KMS-11 (cell line): ENCODE results near the gene TANC2.

ENCODE experiments used
- H2AFZ ChIP-seq: fragments of 200-600 bp; sonication (generic); 2 replicates; pipeline ENCODE4 v1.6.1; 2016; ENCODE audit warnings: antibody characterized with exemption, mixed run types, low read depth
- H3K27ac ChIP-seq: fragments of 200-600 bp; sonication (generic); 2 replicates; pipeline ENCODE4 v1.6.1; 2016; ENCODE audit warnings: mild to moderate bottlenecking, mixed run types
- H3K27me3 ChIP-seq: fragments of 200-600 bp; sonication (generic); 2 replicates; pipeline ENCODE4 v1.6.1; 2017; ENCODE audit warnings: mild to moderate bottlenecking, low read depth, mixed run types, moderate library complexity; ENCODE audit not compliant: insufficient read depth
- H3K36me3 ChIP-seq: fragments of 200-600 bp; sonication (generic); 2 replicates; pipeline ENCODE4 v1.6.1; 2017; ENCODE audit warnings: mild to moderate bottlenecking, mixed run types; ENCODE audit not compliant: insufficient read depth
- H3K4me1 ChIP-seq: fragments of 200-600 bp; sonication (generic); 2 replicates; pipeline ENCODE4 v1.6.1; 2016; ENCODE audit warnings: mild to moderate bottlenecking, low read depth, mixed run types; ENCODE audit not compliant: poor library complexity, severe bottlenecking
- H3K4me2 ChIP-seq: fragments of 200-600 bp; sonication (generic); 2 replicates; pipeline ENCODE4 v1.7.0; 2016; ENCODE audit warnings: mild to moderate bottlenecking, mixed run types
- H3K4me3 ChIP-seq: fragments of 200-600 bp; sonication (generic); IDR thresholded peaks from 2 replicates; pipeline ENCODE4 v1.6.1; 2017; ENCODE audit warnings: low read depth, low read length, mixed read lengths; ENCODE audit not compliant: insufficient read depth
- H3K79me2 ChIP-seq: fragments of 200-600 bp; sonication (generic); 2 replicates; pipeline ENCODE4 v1.6.1; 2016; ENCODE audit warnings: low read depth, mixed run types; ENCODE audit not compliant: insufficient read depth
- H3K9ac ChIP-seq: fragments of 200-600 bp; sonication (generic); 2 replicates; pipeline ENCODE4 v1.6.1; 2016; ENCODE audit warnings: mild to moderate bottlenecking, mixed run types
- H4K20me1 ChIP-seq: fragments of 200-600 bp; sonication (generic); 2 replicates; pipeline ENCODE4 v1.6.1; 2016; ENCODE audit warnings: mild to moderate bottlenecking, mixed run types; ENCODE audit not compliant: insufficient read depth
- TF ChIP-seq, protein P1 (sequence below): fragments of 200-600 bp; sonication (generic); conservative IDR thresholded peaks from 2 replicates; pipeline ENCODE4 v1.6.1; 2017; ENCODE audit warnings: low read depth, mild to moderate bottlenecking, antibody characterized with exemption, low read length, moderate library complexity, mixed read lengths

Gene TANC2

GRCh38 chr17:63001689-63002394, 35.8 kb downstream of the TANC2 start:
- Histone ChIP-seq H3K79me2 (no peaks in the 10 kb centered on the region), H3K4me1 (no peaks in the 10 kb centered on the region), H3K4me2 (no peak overlapping the region), H3K36me3 (no peaks in the 10 kb centered on the region), H4K20me1 (no peaks in the 10 kb centered on the region), H3K9ac (no peak overlapping the region), H3K27ac (no peak overlapping the region), H3K27me3 (no peaks in the 10 kb centered on the region), H2AFZ (no peak overlapping the region), H3K4me3 (no peak overlapping the region)
- TF ChIP-seq, protein P1, sequence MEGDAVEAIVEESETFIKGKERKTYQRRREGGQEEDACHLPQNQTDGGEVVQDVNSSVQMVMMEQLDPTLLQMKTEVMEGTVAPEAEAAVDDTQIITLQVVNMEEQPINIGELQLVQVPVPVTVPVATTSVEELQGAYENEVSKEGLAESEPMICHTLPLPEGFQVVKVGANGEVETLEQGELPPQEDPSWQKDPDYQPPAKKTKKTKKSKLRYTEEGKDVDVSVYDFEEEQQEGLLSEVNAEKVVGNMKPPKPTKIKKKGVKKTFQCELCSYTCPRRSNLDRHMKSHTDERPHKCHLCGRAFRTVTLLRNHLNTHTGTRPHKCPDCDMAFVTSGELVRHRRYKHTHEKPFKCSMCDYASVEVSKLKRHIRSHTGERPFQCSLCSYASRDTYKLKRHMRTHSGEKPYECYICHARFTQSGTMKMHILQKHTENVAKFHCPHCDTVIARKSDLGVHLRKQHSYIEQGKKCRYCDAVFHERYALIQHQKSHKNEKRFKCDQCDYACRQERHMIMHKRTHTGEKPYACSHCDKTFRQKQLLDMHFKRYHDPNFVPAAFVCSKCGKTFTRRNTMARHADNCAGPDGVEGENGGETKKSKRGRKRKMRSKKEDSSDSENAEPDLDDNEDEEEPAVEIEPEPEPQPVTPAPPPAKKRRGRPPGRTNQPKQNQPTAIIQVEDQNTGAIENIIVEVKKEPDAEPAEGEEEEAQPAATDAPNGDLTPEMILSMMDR, result no peak

GRCh38 chr17:63002625-63003024, 36.6 kb downstream of the TANC2 start:
- Histone ChIP-seq H3K36me3 (no peaks in the 10 kb centered on the region), H3K27me3 (no peaks in the 10 kb centered on the region), H3K27ac (no peak overlapping the region), H3K4me3 (no peak overlapping the region), H3K4me2 (no peak overlapping the region), H3K79me2 (no peaks in the 10 kb centered on the region), H4K20me1 (no peaks in the 10 kb centered on the region; the same call in 1 of the 2 replicates), H2AFZ (no peak overlapping the region), H3K4me1 (no peaks in the 10 kb centered on the region), H3K9ac (no peak overlapping the region)
- TF ChIP-seq, protein P1, result no peak

- Histone ChIP-seq H4K20me1 (no peaks in the 10 kb centered on the region), H3K36me3 (no peaks in the 10 kb centered on the region)
- TF ChIP-seq, protein P1, result no peak
Observed at GRCh38 chr17:63015824-63016223, 49.8 kb downstream of the TANC2 start.

More at GRCh38 chr17:63015824-63016223, 49.8 kb downstream of the TANC2 start:
- no peak overlapping the region for H2AFZ ChIP-seq
- no peak overlapping the region for H3K9ac ChIP-seq
- H3K4me1 ChIP-seq, result no peaks in the 10 kb centered on the region
- no peaks in the 10 kb centered on the region for H3K27me3 ChIP-seq
- no peak overlapping the region for H3K4me2 ChIP-seq
- H3K4me3 ChIP-seq, result no peak overlapping the region
- no peaks in the 10 kb centered on the region for H3K79me2 ChIP-seq
- no peak overlapping the region for H3K27ac ChIP-seq
